Measurements from ENCODE around the gene PTPRCAP.

DNA sequence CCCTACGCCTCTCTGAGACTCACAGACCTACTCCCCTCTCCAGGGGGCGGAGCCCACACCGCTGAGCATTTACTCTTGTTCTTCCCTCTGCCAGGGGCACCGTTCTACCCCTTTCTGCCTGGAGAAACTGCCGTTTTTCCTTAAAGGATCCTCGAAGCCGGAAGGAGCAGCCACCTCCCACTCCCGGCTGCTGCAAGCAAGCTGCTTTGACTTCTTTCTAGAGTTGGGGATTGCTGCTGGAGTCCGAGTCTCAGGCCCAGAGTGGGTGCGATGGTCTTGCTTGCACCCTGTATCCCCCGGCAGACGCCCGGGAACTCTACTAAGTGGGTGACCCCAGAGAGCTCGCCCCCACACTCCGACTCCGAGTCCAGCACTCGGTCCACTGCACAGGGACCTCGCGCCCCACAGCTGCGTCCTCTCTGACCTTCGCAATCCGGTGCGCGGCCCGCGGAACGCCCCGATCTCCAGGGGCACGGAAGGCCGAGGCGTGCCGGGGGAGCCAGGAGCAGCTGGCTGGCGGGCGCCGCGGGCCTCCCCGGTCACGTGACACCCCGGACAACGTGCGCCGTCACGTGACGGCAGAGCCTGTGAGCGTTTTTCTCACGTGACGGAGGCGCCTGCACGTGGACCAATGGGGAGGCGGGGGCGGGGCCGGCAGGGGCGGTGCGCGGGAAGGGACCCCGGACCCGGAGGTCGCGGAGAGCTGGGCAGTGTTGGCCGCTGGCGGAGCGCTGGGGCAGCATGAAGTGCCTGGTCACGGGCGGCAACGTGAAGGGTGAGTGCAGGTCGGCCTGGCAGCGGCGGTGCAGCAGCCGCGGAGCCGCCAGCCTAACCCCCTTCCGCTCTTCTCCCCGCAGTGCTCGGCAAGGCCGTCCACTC lies 45.9 kb downstream of the PTPRCAP start, which contains the start of gene RAD9A:
- TF ChIP-seq, protein P1, sequence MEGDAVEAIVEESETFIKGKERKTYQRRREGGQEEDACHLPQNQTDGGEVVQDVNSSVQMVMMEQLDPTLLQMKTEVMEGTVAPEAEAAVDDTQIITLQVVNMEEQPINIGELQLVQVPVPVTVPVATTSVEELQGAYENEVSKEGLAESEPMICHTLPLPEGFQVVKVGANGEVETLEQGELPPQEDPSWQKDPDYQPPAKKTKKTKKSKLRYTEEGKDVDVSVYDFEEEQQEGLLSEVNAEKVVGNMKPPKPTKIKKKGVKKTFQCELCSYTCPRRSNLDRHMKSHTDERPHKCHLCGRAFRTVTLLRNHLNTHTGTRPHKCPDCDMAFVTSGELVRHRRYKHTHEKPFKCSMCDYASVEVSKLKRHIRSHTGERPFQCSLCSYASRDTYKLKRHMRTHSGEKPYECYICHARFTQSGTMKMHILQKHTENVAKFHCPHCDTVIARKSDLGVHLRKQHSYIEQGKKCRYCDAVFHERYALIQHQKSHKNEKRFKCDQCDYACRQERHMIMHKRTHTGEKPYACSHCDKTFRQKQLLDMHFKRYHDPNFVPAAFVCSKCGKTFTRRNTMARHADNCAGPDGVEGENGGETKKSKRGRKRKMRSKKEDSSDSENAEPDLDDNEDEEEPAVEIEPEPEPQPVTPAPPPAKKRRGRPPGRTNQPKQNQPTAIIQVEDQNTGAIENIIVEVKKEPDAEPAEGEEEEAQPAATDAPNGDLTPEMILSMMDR (IDR thresholded peaks at IDR 0.05): peak in 1 of 4 experiments; percentile 36
- TF ChIP-seq POLR2A (IDR thresholded peaks at IDR 0.05): peak in 1 of 2 donors; percentile 61
